ENCODE results near the gene TTLL6.

Gene TTLL6

DNA sequence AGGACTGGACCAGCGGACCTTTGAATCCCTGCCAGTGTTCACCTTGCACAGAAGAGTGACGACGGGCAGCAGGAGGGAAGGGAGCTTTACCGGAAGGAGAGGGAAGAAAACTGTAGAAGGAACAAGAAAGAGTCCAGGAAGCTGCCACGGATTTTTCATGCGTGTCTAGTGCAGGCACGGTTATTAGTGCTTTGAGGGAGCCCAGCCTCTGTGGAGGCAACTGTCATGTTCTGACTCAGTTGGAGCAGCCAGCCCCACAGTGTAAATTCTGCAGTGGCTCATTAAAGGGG, 82.0 kb downstream of the TTLL6 start:
- DNase-seq = no peak

DNA sequence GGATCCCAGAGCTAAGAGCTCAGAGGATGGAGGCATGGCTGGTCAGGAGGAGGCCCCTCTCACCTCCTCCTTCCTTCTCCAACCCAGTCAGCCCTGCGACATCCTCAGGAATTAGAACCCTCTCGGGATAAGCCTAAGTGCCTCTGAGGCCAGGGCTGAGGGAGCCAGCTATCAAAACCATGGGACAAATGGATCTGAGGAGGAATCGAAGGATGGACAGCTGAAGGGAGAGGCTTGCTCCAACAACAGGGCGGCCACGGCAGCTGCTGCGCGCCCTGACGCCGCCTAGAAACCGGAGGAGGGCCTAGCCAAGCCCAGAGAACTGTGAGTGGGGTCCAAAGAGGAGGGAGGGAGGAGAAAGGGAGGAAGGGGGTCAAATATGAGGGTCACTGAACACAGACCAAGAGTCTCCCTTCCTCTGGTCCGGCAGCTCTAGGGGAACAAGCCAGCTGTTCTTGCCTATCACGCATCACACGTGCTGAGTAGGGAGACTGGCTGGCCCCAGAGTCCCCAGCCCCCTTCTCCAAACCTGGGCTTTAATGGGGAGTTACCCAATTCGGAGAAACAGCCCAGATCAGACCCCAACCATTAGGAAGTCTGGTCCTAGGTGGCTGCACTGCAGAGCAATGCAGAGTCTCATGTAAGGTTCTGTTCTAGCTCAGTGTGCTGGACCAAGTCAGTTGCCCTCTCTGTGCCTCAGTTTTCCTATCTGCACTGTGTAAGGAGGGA, 82.5 kb downstream of the TTLL6 start:
- DNase-seq = no peak

DNA sequence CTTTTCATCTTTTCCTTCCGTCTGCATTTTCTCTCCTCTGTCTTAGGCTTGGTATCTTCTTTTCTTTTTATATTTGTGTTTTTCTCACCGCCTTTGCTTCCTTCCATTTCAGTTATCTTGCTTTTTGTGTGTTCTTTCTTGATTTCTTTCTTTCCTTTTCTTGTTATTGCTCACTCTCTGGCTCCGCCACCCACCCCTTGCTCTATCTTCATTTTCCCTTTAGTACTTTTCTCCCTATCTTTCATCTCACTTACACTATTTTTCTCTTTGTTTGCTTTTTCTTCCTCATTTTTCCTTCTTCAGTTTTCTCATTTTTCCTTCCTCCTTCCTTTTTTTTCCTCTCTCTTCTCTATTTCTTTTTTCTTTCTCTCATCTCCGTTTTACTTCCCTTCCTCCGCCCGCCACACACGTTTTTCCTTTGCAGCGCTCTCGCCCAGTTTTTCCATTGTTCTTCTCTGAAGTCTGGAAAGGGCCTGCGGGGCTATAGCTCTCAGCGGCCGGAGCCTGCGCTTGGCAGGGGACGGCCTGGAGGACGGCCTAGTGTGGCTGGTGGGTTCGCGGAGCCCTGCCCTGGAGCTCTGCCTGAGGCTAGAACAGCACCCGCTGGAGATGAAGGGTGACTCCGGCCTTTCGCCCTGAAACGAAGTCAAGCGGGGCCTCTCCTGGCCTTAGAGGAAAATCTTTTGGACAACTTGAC, 83.2 kb downstream of the TTLL6 start:
- no peak for DNase-seq

DNA sequence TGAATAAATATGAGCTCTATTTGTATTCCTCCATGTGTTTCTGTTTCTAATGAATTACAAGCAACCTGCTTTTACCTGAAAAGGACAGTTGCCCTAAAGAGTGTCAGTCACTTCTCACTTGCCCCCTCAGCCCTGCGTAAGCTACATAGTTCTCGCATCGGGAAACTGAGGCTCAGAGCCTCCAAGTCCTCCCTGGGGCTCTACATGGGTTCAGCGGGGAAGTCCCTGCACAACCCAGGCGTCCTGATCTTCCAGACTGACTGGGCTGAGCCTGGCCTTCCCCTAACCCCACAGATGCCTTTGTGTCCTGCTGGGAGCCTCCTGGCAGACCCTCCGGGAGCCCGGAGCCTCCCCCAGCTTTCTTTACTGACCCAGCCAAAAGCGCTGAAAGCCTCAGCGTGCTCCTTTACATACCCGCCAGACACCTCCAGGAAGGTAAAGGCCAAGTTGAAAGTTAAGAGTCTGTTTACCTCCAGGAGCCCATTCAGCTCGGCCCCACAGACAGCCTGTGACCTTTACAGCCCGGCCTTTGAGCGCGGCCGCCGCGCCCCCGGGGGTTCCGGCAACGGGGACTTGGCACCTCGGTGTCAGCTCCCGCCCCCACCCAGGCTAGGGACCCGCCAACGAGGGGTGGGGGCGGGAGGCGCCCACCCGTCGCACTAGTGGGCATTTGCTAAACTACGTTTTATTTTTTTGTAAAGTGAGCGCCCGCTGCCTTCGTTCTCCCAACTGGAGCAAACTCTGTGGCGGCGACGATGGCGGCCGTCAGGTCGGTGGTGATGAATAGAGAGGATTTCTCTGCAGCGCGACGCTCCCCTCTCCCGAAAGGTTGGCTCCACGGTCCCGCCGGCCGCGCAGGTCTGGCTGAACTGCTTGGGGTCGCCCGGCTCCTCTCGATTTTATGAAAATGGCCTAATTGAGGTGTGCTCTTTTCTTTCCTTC, 84.1 kb downstream of the TTLL6 start:
- DNase-seq = no peak

DNA sequence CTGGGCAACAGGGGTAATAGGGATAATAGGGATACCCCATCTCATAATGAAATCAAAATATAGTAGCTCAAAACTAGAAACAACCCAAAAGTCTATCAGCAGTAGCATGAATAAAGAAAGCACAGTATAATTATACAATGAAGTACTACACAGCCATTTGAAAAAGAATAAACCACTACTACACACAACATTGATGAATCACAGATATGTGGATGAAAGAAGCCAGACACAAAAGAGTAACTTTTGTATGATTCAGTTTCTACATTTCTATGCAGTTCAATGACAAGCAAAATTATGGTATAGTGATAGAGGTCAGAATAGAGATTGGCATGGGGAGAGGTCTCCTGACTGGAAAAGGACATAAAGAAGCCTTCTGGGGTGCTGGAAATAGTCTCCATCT, 85.7 kb downstream of the TTLL6 start:
- no peak for DNase-seq

DNA sequence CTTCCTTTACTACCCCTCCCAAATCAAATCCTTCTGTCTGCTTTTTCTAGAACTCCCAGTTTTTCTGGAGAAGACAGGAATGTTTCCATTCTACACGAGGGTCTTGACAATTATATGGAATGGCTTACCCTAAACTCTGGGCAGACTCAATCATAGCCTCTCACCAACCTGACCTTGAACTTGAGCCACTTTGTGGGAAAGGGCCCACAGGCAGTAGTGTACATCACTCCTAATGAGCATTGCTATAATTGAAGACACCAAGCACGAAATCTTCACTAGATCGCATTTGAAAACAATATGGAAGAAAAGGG, 86.8 kb downstream of the TTLL6 start:
- DNase-seq = no peak

DNA sequence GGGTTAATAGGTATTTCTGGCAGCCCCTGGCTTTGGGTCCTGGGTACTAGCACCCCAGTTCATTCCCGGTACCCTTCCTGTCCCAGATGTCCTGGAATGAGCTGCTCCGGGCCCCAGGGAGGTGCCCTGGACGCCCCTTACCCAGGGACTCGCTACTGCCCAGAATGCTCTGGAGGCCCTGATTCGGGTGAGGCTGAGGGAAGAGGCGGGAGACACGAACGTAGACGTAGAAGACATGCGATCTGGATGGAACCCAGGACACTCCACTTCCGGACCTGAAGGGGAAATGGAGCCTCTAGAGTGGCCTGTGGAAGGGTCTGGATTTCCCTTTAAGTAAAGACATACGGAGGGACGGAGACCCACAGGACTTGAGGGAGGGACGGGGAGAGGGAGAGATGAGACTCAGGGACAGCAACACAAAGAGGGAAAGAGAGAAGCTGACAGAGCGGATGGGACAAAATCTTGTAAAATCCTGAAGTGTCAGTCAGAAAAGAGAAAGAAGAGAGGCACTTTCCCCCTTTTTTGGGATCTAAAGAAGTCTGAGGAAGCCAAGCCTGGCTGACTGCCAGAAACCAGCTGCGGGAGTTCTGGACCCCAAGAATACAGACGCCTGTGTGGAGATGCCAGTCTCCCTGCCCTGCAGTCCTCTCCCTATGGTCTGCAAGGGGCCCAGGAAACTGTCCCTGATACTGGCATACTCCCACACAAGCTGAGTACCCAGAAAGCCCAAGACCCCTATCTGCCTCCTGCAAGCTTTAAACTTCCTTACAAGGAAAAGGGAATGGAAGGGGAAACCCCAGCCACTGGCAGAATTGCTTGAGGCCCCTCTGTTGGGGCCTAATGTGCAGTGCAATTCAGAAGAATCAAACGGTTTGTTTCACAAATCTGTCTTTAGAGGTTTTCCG, 87.4 kb downstream of the TTLL6 start:
- DNase-seq = no peak

DNA sequence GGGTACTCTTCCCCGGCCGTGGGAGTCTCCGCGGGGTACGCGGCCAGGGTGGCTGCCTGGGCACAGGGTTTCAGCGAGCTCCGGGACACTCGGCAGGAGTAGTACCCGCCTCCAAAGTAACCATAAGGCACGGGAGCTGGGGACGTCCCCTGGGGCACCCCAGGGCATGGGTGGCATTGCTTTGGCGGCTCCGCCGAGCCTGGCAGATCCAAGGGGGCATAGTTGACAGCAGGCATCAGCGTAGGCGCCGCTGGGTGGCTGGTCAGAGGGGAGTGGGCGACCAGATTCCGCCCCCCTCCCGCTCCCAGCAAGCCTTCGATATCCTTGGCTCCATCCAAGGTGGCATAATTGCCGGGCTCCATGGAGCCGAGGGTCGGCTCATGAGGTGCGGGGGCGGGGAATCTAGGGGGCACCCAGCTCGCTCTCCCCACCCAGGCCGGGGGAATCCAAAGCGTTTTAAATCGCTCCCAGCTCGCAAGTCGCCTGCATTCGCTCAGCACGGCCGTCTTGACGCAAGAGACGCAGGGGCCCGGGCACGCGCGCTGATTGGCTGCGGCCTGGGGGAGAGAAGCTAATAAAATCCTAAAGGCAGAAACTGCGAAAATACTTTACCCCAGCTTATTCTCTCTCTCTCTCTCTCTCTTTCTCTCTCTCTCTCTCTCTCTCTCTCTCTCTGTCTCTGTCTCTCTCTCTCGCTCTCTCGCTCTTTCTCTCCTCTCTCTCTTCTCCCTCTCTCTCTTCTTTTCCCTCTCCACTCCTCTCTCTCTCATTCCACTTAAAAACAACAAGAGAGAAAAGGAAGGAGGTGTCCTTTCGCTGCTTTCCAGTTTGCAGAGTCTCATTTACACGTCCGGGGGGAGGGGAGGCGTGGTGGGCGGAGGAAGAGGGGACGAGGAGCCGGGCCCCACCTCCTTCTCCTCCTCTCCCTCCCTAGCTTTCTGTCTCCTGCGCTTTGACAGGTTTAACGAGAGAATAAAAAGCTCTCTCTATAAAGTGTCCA, 88.5 kb downstream of the TTLL6 start, which contains the start of gene HOXB13:
TSS of gene HOXB13 (minus strand) at position 519 of the 1,000 bp plus-strand sequence. CDS start at position 362, 157 bp downstream.
- DNase-seq = peak; percentile 15

DNA sequence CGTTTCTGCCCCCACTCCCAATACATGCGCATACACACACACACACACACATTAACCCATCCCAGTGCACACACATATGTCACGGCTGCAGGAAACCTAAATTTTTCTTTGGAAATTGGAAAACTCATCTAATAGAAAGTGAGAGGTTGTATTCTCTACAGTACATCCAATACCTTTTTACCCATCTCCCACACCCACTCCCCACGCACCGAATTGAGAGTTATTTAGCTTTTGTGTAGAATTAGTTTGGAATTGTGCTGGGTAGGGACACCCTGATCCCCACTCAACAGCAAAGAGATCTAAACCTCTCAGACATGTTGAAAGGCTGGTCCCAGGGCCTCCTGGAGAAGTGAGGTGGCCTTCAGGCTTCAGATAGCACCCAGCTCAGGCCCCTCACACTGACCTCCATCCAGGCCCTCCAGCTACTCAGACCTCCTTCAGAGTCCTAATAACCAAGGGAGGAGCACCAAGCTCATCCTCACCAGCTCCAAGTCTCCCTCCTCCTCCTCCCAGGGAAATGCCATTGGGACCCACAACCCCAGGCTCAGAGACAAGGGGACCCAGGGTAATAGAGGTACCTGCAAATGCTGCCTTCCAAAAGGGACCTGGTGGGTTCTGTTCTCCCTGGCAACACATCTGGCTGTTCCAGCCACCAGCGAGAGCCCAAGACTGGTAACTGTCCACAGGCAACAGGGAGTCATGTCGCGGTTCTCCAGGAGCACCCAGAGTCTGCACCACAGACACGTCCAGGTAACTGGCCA, 89.4 kb downstream of the TTLL6 start:
- DNase-seq = no peak

DNA sequence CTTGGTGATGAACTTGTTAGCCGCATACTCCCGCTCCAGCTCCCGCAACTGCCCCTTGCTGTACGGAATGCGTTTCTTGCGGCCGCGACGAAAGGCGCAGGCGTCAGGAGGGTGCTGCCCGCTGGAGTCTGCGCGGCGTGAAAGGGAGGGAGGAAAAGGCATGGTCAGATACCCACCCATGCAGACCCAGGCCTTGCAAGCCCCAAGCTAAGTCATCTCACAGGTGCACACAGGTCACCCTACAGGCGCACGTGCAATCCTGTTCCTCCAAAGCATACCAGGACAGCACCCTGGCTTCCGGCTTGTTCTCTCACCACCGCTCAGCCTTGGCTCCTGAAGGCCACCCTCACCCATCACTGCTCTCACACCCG, 90.1 kb downstream of the TTLL6 start:
- DNase-seq = no peak

DNA sequence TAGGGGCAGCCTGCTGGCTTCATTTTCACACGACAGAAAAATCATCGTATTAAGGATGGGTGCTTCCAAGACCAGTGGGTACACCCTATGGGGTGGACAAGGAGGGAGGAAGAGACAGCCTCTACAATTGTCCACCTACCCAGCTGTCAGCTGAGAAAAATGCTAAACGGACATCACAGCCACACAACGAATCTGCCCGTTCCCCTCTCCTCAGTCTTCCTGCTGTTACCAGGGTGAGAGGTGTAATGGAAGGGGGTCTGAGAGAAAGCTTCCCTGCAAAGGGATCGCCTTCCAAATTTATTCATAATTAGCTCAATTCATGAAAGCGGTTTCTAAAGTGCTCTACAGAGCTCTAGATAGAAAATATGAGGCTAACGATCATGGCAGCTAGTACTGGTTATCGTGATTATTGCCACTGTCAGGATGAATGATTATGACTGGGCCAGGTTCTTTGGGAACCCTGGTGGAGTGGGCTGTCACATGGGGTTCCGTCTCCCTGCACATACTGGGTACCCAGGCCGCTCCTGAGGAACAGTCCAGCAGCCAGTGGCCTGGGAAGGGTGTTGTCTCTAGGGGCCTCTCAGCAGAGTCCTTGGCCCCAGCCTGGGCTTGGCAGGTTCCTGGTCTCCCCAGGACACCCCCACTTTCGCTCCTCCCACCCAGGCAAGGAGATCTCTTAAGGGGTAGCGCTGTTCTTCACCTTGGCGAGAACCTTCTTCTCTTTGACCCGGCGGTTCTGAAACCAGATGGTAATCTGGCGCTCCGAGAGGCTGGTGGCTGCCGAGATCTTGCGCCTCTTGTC, 90.7 kb downstream of the TTLL6 start:
- no peak for DNase-seq

DNA sequence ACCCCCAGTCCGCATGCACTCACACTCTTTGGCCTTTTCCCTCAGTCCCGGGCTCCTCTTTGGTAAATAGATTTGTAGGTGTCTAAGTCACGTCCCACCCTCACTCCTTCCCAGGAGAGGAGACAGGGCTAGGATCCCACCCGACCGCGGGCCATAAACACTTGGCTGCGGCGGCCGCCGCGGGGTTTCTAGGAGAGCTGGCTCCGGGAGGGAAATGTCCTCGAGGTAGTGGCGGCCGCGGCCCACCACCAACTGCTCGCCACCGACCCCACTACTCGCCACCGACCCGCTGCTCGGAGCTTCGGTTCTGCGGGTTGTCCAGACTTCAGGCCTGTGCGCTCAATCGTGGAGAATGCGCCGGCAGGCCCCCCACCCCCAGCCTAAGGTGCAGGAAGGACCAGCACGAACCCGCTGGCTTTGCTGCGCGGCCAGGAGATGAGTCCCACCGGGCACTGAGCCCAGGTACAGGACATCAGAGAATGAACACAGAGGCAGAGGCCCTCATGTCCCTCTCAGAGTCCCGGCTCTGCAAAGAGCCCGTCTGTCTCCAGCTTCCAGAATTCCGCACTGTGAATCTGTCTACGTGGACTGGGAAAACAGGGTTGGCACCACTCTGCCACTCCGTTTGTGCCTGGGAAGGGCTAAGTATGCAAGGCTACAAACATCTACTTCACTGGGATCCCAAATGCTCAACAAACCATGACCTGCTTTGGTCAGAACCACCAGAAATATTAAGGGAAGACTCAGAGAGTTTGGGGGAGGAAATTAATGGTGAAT, 91.6 kb downstream of the TTLL6 start:
- DNase-seq = no peak

DNA sequence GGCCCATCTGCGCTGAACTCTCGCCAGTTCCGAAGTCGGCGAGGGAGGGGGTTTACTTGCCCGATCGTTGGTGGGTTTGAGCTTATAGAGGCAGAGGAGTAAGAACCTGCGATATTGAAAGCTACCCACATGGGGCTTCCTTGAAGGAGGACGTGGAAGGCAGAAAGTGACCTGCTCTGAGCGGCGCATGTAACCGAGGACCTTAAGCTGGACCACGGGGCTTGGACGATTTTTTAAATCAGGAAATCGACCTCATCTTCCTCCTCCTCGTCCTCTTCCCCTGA, 92.1 kb downstream of the TTLL6 start:
- DNase-seq = no peak

DNA sequence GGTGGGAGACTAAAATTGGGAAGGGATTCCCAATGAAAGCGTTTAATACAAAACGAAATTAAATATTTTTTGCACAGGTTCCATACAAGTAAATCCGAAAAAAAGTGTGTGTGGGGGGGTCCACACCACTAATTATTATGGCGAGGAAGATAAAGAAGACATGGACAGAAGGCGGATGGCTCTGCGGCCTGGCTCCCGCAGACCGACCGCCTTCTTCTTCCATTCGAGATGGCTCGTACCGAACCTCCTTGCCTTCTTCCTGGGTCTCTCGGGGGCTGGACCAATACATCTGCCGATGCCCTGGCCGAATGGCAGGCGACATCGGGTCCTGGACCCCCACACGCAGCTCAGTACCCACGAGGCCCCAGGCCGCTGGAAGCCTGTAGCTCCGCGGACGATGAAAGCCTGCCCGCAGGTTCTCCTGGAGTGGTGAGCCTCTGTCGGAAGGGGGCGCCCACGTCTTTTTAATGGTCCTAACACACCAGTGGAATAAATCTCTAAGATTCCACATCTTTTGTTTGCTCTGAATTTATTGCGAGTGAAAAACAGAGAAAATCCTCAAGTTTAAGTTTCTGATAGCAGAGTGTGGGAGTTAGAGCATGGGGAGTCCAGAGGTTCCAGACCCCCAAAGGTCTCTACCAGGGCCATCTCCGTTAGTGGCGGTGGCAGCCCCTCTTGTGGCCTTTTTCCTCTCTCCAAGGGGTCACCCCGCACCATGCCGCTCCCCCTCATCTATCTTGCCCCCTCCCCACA, 92.6 kb downstream of the TTLL6 start:
- DNase-seq = peak; percentile 74

DNA sequence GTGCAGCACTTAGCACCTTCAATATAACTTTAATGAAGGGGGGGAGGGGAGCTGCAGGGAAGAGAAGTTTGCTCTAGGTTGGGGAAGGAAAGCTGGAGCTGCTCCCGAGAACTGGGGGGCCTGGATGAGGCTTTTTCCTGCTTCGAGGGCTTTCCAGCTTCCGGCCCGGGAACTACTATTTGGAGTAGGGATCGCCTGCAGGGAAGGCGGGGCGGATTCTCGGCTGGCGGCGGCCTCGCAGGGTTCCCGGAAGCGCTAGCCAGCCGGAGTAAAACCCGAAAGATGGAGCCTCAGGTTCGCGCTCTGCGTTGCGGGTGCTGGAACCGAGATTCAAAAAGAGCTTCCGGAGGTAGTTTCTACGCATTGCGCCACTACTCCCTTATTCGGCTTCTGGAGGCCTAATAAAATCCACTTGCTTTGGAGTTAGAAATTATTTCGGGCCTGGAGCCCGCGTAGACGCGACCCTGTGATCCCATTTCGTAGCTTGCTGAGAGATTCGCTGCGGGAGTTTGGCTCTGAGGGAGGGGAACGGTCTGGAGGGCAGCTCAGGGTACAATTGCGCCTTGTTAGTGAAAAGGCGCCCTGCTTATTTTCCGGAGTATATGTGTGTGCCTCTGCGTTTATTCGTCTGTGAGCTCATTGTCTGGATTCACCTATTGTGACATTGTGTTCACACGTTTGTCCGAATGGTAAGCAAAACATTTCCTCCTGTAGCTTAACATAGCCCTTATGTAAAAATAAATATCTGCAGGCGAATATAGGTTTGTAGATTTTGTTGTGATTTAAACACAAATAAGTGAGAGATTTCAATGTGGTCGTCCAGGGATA, 93.4 kb downstream of the TTLL6 start:
- DNase-seq = no peak

DNA sequence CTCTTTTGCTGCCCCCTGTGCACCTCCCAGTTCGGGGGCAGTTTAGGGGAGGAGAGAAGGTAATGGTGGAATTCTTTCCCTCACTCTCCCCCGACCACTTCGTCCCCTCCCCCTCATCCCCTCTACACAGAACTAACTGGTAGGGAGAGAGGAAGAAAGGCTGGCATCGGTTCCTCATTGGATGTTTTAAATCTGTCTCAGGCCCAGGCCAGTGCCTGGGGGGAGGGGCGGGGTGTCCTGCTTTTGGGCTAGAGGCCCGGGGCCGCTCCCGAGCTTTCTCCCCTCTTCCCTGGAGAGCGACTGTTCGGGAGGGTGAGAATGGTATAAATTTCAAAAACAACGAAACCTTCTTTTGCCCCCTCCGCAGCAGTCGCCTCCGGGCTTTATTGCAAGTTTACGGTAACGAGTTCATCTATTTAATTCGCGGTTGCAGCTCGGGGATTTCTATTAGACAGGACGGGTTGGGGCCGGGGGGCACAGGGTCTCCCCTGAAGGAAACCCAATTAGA, 94.1 kb downstream of the TTLL6 start, which contains the start of gene PRAC2:
TSS of gene PRAC2 (plus strand) at position 271 of the 508 bp plus-strand sequence. CDS start 1,226 bp downstream, outside the sequence.
- no peak for DNase-seq

Measured in fibroblast of upper back skin (primary cell).